ENCODE results near the gene PRSS16. TPM values are rescaled to one million over a fixed set of nuclear protein-coding genes. Genes with fewer than 3 reads are reported as not detected.
"Not testable (repeated sequence)": the region's sequence is repeated elsewhere in the genome, so short reads cannot be mapped to it uniquely, and the experiment has no call there.

The PRSS16 gene
- total RNA-seq, 4 donors from 2014 or later: 9.0 to 34.5 (median 18.8) TPM

- H3K27me3 ChIP-seq: peaks cover 85% of the 10 kb centered on the region
- no peak overlapping the region for H3K4me3 ChIP-seq
- in situ Hi-C loops (cut with MboI; ENCODE audit: low pct_ligation_motif_present in 1 of 4, low pct_unique_long_range_greater_than_20kb in 1 of 4, low sequenced_read_pairs in 3 of 4) (no loop called here), intact Hi-C loops (cut with DNase I; ENCODE audit: low total_unique reads) (no loop called here)
- peaks cover 0 to 4% of the 10 kb centered on the region in 2 donors for H3K9me3 ChIP-seq
- DNase-seq: no peak
- H3K4me1 ChIP-seq: no peaks in the 10 kb centered on the region
- WGBS, 2 donors (ENCODE audit: low coverage in 1 of 2): 30 to 51% methylated on average over 3 to 19 of the region's 19 CpGs
- no peak overlapping the region for H3K27ac ChIP-seq
- TF ChIP-seq EP300 (IDR thresholded peaks at IDR 0.05; ENCODE audit: low read depth) (no peak), POLR2AphosphoS5 (IDR thresholded peaks at IDR 0.05) (no peak), POLR2A (IDR thresholded peaks at IDR 0.05) (no peak), CTCF (IDR thresholded peaks at IDR 0.05) (no peak)
- no peaks in the 10 kb centered on the region for H3K36me3 ChIP-seq
Measured at GRCh38 chr6:27214126-27214601, 33.3 kb upstream of the PRSS16 start.

GRCh38 chr6:27216874-27217273 is 30.6 kb upstream of the PRSS16 start:
- Histone ChIP-seq H3K27me3 (peaks cover 82% of the 10 kb centered on the region), H3K4me3 (no peak overlapping the region), H3K27ac (no peak overlapping the region), H3K9me3 (peaks cover 0 to 4% of the 10 kb centered on the region in 2 donors), H3K4me1 (no peaks in the 10 kb centered on the region), H3K36me3 (no peaks in the 10 kb centered on the region)
- TF ChIP-seq POLR2AphosphoS5 (IDR thresholded peaks at IDR 0.05) (no peak), POLR2A (IDR thresholded peaks at IDR 0.05) (no peak), EP300 (IDR thresholded peaks at IDR 0.05; ENCODE audit: low read depth) (no peak), CTCF (IDR thresholded peaks at IDR 0.05) (no peak)
- 88 to 96% methylated on average over 21 of the region's 21 CpGs for WGBS, 2 donors (ENCODE audit: low coverage in 1 of 2)
- DNase-seq: no peak
- in situ Hi-C loops (cut with MboI; ENCODE audit: low pct_ligation_motif_present in 1 of 4, low pct_unique_long_range_greater_than_20kb in 1 of 4, low sequenced_read_pairs in 3 of 4): no loop called here
- intact Hi-C loops (cut with DNase I; ENCODE audit: low total_unique reads): no loop called here

GRCh38 chr6:27222971-27223370 is 24.5 kb upstream of the PRSS16 start:
- H3K9me3 ChIP-seq; H3K27ac ChIP-seq; DNase-seq; H3K36me3 ChIP-seq; H3K4me1 ChIP-seq; H3K4me3 ChIP-seq; intact Hi-C loops (cut with DNase I; ENCODE audit: low total_unique reads); in situ Hi-C loops (cut with MboI; ENCODE audit: low pct_ligation_motif_present in 1 of 4, low pct_unique_long_range_greater_than_20kb in 1 of 4, low sequenced_read_pairs in 3 of 4): not testable (repeated sequence)
- peaks cover 75% of the 10 kb centered on the region for H3K27me3 ChIP-seq
- 89 to 100% methylated on average over 1 to 15 of the region's 15 CpGs for WGBS, 2 donors (ENCODE audit: low coverage in 1 of 2)

GRCh38 chr6:27224729-27225128 is 22.8 kb upstream of the PRSS16 start:
- Histone ChIP-seq H3K4me3 (no peak overlapping the region), H3K27me3 (peaks cover 79% of the 10 kb centered on the region), H3K36me3 (no peaks in the 10 kb centered on the region), H3K4me1 (no peaks in the 10 kb centered on the region), H3K9me3 (no peaks in the 10 kb centered on the region), H3K27ac (no peak overlapping the region)
- no peak for DNase-seq
- intact Hi-C loops (cut with DNase I; ENCODE audit: low total_unique reads) (no loop called here), in situ Hi-C loops (cut with MboI; ENCODE audit: low pct_ligation_motif_present in 1 of 4, low pct_unique_long_range_greater_than_20kb in 1 of 4, low sequenced_read_pairs in 3 of 4) (no loop called here)
- TF ChIP-seq POLR2AphosphoS5 (IDR thresholded peaks at IDR 0.05) (no peak), CTCF (IDR thresholded peaks at IDR 0.05) (no peak), POLR2A (IDR thresholded peaks at IDR 0.05) (no peak), EP300 (IDR thresholded peaks at IDR 0.05; ENCODE audit: low read depth) (no peak)
- WGBS, 2 donors (ENCODE audit: low coverage in 1 of 2): 64 to 69% methylated on average over 2 to 4 of the region's 4 CpGs

GRCh38 chr6:27228963-27229477 is 18.5 kb upstream of the PRSS16 start:
- Histone ChIP-seq H3K27me3 (peaks cover 88% of the 10 kb centered on the region), H3K9me3 (no peaks in the 10 kb centered on the region), H3K36me3 (no peaks in the 10 kb centered on the region), H3K4me1 (no peaks in the 10 kb centered on the region), H3K27ac (no peak overlapping the region), H3K4me3 (no peak overlapping the region)
- in situ Hi-C loops (cut with MboI; ENCODE audit: low pct_ligation_motif_present in 1 of 4, low pct_unique_long_range_greater_than_20kb in 1 of 4, low sequenced_read_pairs in 3 of 4) (no loop called here), intact Hi-C loops (cut with DNase I; ENCODE audit: low total_unique reads) (no loop called here)
- 30 to 53% methylated on average over 4 to 5 of the region's 5 CpGs for WGBS, 2 donors (ENCODE audit: low coverage in 1 of 2)
- DNase-seq: no peak
- TF ChIP-seq EP300 (IDR thresholded peaks at IDR 0.05; ENCODE audit: low read depth) (no peak), POLR2A (IDR thresholded peaks at IDR 0.05) (no peak), CTCF (IDR thresholded peaks at IDR 0.05) (no peak), POLR2AphosphoS5 (IDR thresholded peaks at IDR 0.05) (no peak)
